CD14-positive monocyte (primary cell): ENCODE results near the gene CHMP2A. TPM values are rescaled to one million over a fixed set of nuclear protein-coding genes. Genes with fewer than 3 reads are reported as not detected.

Experiments used
- DNase-seq, 3 donors: peaks; one replicate each; pipeline ENCODE4 v3.0.0-alpha.2; 2011 to 2022
- H2AFZ ChIP-seq: 2 replicates; pipeline ENCODE4 v1.6.0; 2012; ENCODE audit warnings: mild to moderate bottlenecking, low read depth, low read length, inconsistent platforms; ENCODE audit not compliant: insufficient read depth, poor library complexity, severe bottlenecking
- H3K27ac ChIP-seq, 2 donors: 1 replicate in 1 of 2; 2 replicates in 1 of 2; pipeline ENCODE4 v1.5.1; 2012 to 2013; ENCODE audit warnings: low read length in 2 of 2, control low read depth in 1 of 2, inconsistent platforms in 1 of 2, low read depth in 1 of 2, mild to moderate bottlenecking in 1 of 2
- H3K27me3 ChIP-seq, 2 donors: one replicate each; pipeline versions ENCODE4 v1.6.0 to v1.6.1; 2011 to 2013; ENCODE audit warnings: low read length in 2 of 2; ENCODE audit not compliant: control insufficient read depth in 2 of 2, insufficient read depth in 2 of 2
- H3K36me3 ChIP-seq, 2 donors: replicated peaks in 1 of 2; 1 replicate in 1 of 2; 2 replicates in 1 of 2; pipeline versions ENCODE4 v1.5.1 to v1.6.1; 2012 to 2013; ENCODE audit warnings: low read length in 2 of 2, control low read depth in 1 of 2, inconsistent platforms in 1 of 2, mild to moderate bottlenecking in 1 of 2; ENCODE audit not compliant: insufficient read depth in 2 of 2, control insufficient read depth in 1 of 2
- H3K4me1 ChIP-seq, 2 donors: 1 replicate in 1 of 2; 2 replicates in 1 of 2; pipeline versions ENCODE4 v1.5.1 to v1.6.1; 2012 to 2013; ENCODE audit warnings: low read length in 2 of 2, control low read depth in 1 of 2, inconsistent platforms in 1 of 2, mild to moderate bottlenecking in 1 of 2, moderate library complexity in 1 of 2; ENCODE audit not compliant: insufficient read depth in 2 of 2, control insufficient read depth in 1 of 2
- H3K4me2 ChIP-seq: replicated peaks from 2 replicates; pipeline ENCODE3; 2012; ENCODE audit warnings: low read length, moderate library complexity, mild to moderate bottlenecking; ENCODE audit not compliant: poor library complexity, severe bottlenecking; ENCODE audit errors: extremely low read depth
- H3K4me3 ChIP-seq, 3 experiments: fragments of 200-600 bp in 1 of 3; sonication (generic) in 1 of 3; replicated peaks in 1 of 3; 1 replicate in 2 of 3; 2 replicates in 1 of 3; pipeline ENCODE4 v1.5.1; 2011 to 2013; ENCODE audit warnings: low read length in 3 of 3, mild to moderate bottlenecking in 3 of 3, control low read depth in 2 of 3, low read depth in 2 of 3, inconsistent platforms in 1 of 3, moderate library complexity in 1 of 3
- H3K79me2 ChIP-seq: 2 replicates; pipeline ENCODE4 v1.6.0; 2012; ENCODE audit warnings: mild to moderate bottlenecking, control low read depth, inconsistent platforms, low read length, moderate library complexity; ENCODE audit not compliant: insufficient read depth
- H3K9ac ChIP-seq: 2 replicates; pipeline ENCODE4 v1.6.0; 2017; ENCODE audit warnings: low read length, mild to moderate bottlenecking; ENCODE audit not compliant: insufficient read depth, poor library complexity, severe bottlenecking
- H3K9me3 ChIP-seq, 2 donors: replicated peaks in 1 of 2; 1 replicate in 1 of 2; 2 replicates in 1 of 2; pipeline versions ENCODE4 v1.5.1 to v1.6.1; 2012 to 2013; ENCODE audit warnings: low read length in 2 of 2, control low read depth in 1 of 2; ENCODE audit not compliant: control insufficient read depth in 1 of 2, insufficient read depth in 1 of 2
- H4K20me1 ChIP-seq: 2 replicates; pipeline ENCODE4 v1.6.0; 2012; ENCODE audit warnings: mild to moderate bottlenecking, low read length, control low read depth, moderate library complexity; ENCODE audit not compliant: insufficient read depth
- H3K27ac Mint-ChIP-seq, 7 donors: one replicate each; pipeline ENCODE4 v1.8.0; 2020; ENCODE audit warnings: mild to moderate bottlenecking in 7 of 7, mixed read lengths in 7 of 7, moderate library complexity in 6 of 7, inconsistent platforms in 2 of 7
- H3K27me3 Mint-ChIP-seq, 3 donors: one replicate each; pipeline ENCODE4 v1.8.0; 2021 to 2022; ENCODE audit warnings: low read depth in 3 of 3, mild to moderate bottlenecking in 3 of 3, mixed read lengths in 3 of 3, moderate library complexity in 3 of 3, inconsistent platforms in 1 of 3
- H3K36me3 Mint-ChIP-seq, 2 donors: one replicate each; pipeline ENCODE4 v1.8.0; 2020; ENCODE audit warnings: mixed read lengths in 2 of 2, inconsistent platforms in 1 of 2, mild to moderate bottlenecking in 1 of 2
- H3K4me1 Mint-ChIP-seq: one replicate; pipeline ENCODE4 v1.8.0; 2020; ENCODE audit warnings: mild to moderate bottlenecking, mixed read lengths
- H3K4me3 Mint-ChIP-seq, 2 donors: one replicate each; pipeline ENCODE4 v1.8.0; 2020; ENCODE audit warnings: mild to moderate bottlenecking in 2 of 2, mixed read lengths in 2 of 2, moderate library complexity in 1 of 2
- H3K9me3 Mint-ChIP-seq, 7 donors: one replicate each; pipeline ENCODE4 v1.8.0; 2020 to 2022; ENCODE audit warnings: mixed read lengths in 7 of 7, mild to moderate bottlenecking in 6 of 7, moderate library complexity in 6 of 7, inconsistent platforms in 2 of 7
- WGBS: methylation state at CpG from one replicate; pipeline ENCODE4 v1.1.5; 2013; ENCODE audit warnings: missing lambda C conversion rate; ENCODE audit not compliant: insufficient coverage; 5-methylcytosine and 5-hydroxymethylcytosine counted together
- intact Hi-C, 2 donors: fragments of 100-400 bp; cut with micrococcal nuclease; formaldehyde crosslinking; loops; one replicate each; pipeline versions ENCODE4 v1.15.0 to v1.15.1; 2023
- polyA plus RNA-seq, 3 donors: library from polyadenylated mRNA; depleted of rRNA in 1 of 3; unstranded in 2 of 3; stranded (reverse) in 1 of 3; fragments of 300-500 nt in 2 of 3; fragments of >200 nt in 1 of 3; fragmentation: Illumina TruSeq in 2 of 3; gene quantifications; 1 replicate in 2 of 3; 2 replicates in 1 of 3; pipeline ENCODE4 v1.2.3, GENCODE V29; 2012 to 2021
- TF ChIP-seq, protein P1 (sequence below): fragments of 200-600 bp; IDR thresholded peaks from one replicate; pipeline ENCODE4 v1.8.0; 2022; ENCODE audit warnings: antibody characterized with exemption, mild to moderate bottlenecking

Gene CHMP2A
- polyA plus RNA-seq, 3 donors, result 228 to 323 (median 290) TPM

- Histone ChIP-seq H2AFZ (no peak overlapping the region), H3K36me3 (peaks cover 76 to 83% of the 10 kb centered on the region in 2 donors), H3K4me1 (peaks cover 24 to 33% of the 10 kb centered on the region in 2 donors), H3K4me3 (no peak overlapping the region), H3K27me3 (no peaks in the 10 kb centered on the region), H4K20me1 (peaks cover 58% of the 10 kb centered on the region), H3K79me2 (peaks cover 67% of the 10 kb centered on the region), H3K9me3 (no peaks in the 10 kb centered on the region), H3K27ac (peak overlapping the region in 1 of 2 donors; percentile 12), H3K4me2 (no peak overlapping the region), H3K9ac (no peak overlapping the region)
- over 99% methylated on average over 11 of the region's 18 CpGs for WGBS
- intact Hi-C loops, result no loop called here
- TF ChIP-seq, protein P1, sequence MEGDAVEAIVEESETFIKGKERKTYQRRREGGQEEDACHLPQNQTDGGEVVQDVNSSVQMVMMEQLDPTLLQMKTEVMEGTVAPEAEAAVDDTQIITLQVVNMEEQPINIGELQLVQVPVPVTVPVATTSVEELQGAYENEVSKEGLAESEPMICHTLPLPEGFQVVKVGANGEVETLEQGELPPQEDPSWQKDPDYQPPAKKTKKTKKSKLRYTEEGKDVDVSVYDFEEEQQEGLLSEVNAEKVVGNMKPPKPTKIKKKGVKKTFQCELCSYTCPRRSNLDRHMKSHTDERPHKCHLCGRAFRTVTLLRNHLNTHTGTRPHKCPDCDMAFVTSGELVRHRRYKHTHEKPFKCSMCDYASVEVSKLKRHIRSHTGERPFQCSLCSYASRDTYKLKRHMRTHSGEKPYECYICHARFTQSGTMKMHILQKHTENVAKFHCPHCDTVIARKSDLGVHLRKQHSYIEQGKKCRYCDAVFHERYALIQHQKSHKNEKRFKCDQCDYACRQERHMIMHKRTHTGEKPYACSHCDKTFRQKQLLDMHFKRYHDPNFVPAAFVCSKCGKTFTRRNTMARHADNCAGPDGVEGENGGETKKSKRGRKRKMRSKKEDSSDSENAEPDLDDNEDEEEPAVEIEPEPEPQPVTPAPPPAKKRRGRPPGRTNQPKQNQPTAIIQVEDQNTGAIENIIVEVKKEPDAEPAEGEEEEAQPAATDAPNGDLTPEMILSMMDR, result no peak
- Mint-ChIP-seq H3K36me3 (peaks cover 77 to 80% of the 10 kb centered on the region in 2 donors), H3K27me3 (no peaks in the 10 kb centered on the region), H3K9me3 (peaks cover 0 to 2% (median 0%) of the 10 kb centered on the region in 7 donors), H3K27ac (peak overlapping the region in 4 of 7 donors; percentile 4 to 45 (median 30)), H3K4me1 (peaks cover 34% of the 10 kb centered on the region), H3K4me3 (no peak overlapping the region)
- DNase-seq, result no peak
Measured at GRCh38 chr19:58551577-58552471, 3.1 kb downstream of the CHMP2A start.

DNA sequence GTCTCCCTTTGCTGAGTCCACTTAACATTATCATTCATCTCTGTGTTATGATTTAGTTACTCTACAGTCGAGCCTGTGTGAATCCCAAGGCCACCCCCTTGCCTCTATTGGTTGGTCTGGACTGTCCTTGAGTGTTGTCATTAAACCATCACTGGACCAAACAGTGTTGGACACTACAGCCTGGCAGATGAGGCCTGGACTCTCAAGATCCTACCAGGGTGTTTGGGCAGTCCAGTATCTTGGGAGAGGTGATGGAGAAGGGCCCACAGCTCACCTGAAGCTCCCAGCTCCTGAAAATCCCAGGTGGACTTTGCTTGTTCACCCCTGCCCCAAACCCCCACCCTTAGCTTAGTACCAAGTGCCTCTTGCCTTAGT is 3.8 kb downstream of the CHMP2A start:
- intact Hi-C loops, result no loop called here
- Histone ChIP-seq H3K4me3 (no peak overlapping the region), H3K4me2 (no peak overlapping the region), H3K9ac (no peak overlapping the region), H3K4me1 (peaks cover 27 to 33% of the 10 kb centered on the region in 2 donors), H4K20me1 (peaks cover 65% of the 10 kb centered on the region), H3K27me3 (no peaks in the 10 kb centered on the region), H2AFZ (no peak overlapping the region), H3K9me3 (no peaks in the 10 kb centered on the region), H3K27ac (peak overlapping the region in 1 of 2 donors; percentile 45), H3K36me3 (peaks cover 69 to 76% of the 10 kb centered on the region in 2 donors), H3K79me2 (peaks cover 67% of the 10 kb centered on the region)
- Mint-ChIP-seq H3K27me3 (no peaks in the 10 kb centered on the region), H3K9me3 (peaks cover 0 to 2% (median 0%) of the 10 kb centered on the region in 7 donors), H3K4me1 (peaks cover 34% of the 10 kb centered on the region), H3K36me3 (peaks cover 70 to 79% of the 10 kb centered on the region in 2 donors), H3K4me3 (no peak overlapping the region), H3K27ac (peak overlapping the region in 3 of 7 donors; percentile 39 to 63 (median 61))
- TF ChIP-seq, protein P1, result no peak
- DNase-seq, result no peak
- WGBS, result 80% methylated on average over 1 of the region's 1 CpG
